Measurements from ENCODE around the gene FGD2. TPM values are rescaled to one million over a fixed set of nuclear protein-coding genes. Genes with fewer than 3 reads are reported as not detected.
A peak's percentile ranks its signal among the peaks of the same experiment; 100 is the strongest.

FGD2 gene
- total and polyA plus RNA-seq, 9 of the 15 experiments (the other 6 are each of a cell fraction or from before 2014, with no cell fraction given), result 0.09 TPM; not detected in 8

DNA sequence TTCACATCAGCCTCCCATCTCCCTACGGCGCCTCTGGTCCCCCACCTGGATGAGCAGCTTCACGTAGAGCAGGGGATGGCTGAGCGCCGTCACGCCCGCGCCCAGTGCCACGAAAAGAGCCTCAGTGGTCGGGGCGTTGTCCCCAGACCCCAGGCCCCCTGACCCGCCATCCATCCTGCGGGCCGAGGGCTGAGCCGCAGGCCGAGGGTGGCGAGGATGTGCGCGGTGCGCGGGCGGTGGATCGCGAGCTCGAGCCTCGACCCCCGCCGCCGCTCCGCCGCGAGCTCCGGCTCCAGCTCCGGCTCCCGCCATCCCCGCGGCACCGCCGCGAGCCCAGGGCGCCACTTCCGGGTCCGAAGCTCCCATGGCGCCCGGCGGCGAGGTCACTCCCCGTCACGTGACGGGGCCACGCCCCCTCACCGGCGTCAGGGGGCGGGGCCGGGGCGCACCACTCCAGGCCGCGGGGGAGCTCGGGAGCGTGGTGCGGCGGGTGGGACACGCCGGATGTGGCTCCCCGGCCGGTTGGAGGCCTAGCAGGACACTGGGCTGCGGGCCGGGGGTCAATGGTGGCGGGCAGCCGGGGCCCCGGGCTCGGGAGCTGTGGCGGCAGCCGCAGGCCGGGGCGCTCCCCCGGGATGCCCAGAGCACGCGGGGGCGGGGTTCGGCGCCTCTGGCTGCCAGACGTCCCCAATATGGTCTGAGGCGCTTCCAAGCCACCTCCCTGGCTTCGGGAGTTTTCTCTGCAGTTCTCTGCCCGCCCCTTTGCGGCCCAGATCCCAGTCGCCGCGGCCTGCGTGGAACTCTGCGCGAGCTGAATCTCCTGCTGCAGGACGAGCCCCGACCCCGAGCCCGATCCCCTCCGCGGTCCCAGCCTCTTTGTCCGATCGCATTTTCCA lies 19.4 kb upstream of the FGD2 start, which contains the start of gene MTCH1 (continued):
- TF ChIP-seq, protein P1, sequence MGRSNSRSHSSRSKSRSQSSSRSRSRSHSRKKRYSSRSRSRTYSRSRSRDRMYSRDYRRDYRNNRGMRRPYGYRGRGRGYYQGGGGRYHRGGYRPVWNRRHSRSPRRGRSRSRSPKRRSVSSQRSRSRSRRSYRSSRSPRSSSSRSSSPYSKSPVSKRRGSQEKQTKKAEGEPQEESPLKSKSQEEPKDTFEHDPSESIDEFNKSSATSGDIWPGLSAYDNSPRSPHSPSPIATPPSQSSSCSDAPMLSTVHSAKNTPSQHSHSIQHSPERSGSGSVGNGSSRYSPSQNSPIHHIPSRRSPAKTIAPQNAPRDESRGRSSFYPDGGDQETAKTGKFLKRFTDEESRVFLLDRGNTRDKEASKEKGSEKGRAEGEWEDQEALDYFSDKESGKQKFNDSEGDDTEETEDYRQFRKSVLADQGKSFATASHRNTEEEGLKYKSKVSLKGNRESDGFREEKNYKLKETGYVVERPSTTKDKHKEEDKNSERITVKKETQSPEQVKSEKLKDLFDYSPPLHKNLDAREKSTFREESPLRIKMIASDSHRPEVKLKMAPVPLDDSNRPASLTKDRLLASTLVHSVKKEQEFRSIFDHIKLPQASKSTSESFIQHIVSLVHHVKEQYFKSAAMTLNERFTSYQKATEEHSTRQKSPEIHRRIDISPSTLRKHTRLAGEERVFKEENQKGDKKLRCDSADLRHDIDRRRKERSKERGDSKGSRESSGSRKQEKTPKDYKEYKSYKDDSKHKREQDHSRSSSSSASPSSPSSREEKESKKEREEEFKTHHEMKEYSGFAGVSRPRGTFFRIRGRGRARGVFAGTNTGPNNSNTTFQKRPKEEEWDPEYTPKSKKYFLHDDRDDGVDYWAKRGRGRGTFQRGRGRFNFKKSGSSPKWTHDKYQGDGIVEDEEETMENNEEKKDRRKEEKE (IDR thresholded peaks at IDR 0.05; ENCODE audit: borderline replicate concordance in 1 of 2, control insufficient read depth in 1 of 2, low read depth in 2 of 2, low read length in 1 of 2), result peak in 1 of 2 experiments; percentile 88; a peak in 2 of 4 replicates
- TF ChIP-seq ZFP36 (IDR thresholded peaks at IDR 0.05; ENCODE audit: low read depth, low read length, partially characterized antibody), result no peak
- TF ChIP-seq, protein P2, sequence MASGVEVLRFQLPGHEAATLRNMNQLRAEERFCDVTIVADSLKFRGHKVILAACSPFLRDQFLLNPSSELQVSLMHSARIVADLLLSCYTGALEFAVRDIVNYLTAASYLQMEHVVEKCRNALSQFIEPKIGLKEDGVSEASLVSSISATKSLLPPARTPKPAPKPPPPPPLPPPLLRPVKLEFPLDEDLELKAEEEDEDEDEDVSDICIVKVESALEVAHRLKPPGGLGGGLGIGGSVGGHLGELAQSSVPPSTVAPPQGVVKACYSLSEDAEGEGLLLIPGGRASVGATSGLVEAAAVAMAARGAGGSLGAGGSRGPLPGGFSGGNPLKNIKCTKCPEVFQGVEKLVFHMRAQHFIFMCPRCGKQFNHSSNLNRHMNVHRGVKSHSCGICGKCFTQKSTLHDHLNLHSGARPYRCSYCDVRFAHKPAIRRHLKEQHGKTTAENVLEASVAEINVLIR (CRISPR knock-in tag; IDR thresholded peaks at IDR 0.05), result peak; percentile 62
- TF ChIP-seq, protein P3, sequence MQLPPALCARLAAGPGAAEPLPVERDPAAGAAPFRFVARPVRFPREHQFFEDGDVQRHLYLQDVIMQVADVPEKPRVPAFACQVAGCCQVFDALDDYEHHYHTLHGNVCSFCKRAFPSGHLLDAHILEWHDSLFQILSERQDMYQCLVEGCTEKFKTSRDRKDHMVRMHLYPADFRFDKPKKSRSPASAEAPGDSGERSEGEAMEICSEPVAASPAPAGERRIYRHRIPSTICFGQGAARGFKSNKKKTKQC (CRISPR knock-in tag; IDR thresholded peaks at IDR 0.05), result peak; percentile 6; the same call in 1 of the 2 replicates
- TF ChIP-seq, protein P4, sequence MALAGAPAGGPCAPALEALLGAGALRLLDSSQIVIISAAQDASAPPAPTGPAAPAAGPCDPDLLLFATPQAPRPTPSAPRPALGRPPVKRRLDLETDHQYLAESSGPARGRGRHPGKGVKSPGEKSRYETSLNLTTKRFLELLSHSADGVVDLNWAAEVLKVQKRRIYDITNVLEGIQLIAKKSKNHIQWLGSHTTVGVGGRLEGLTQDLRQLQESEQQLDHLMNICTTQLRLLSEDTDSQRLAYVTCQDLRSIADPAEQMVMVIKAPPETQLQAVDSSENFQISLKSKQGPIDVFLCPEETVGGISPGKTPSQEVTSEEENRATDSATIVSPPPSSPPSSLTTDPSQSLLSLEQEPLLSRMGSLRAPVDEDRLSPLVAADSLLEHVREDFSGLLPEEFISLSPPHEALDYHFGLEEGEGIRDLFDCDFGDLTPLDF (CRISPR knock-in tag; IDR thresholded peaks at IDR 0.05), result no peak; the same call in 1 of the 2 replicates
- no peak for TF ChIP-seq RFX1 (IDR thresholded peaks at IDR 0.05)
- peak; percentile 95 for TF ChIP-seq JUND (IDR thresholded peaks at IDR 0.05; ENCODE audit: borderline replicate concordance, low read depth, low read length)
- TF ChIP-seq JUND (tag; IDR thresholded peaks at IDR 0.05; ENCODE audit: borderline replicate concordance, low read depth, low read length), result peak; percentile 10; the same call in 1 of the 3 replicates
- TF ChIP-seq OTX1 (CRISPR knock-in tag; IDR thresholded peaks at IDR 0.05), result peak; percentile 83
- peak; percentile 59; the same call in 1 of the 2 replicates for TF ChIP-seq ZNF212 (CRISPR knock-in tag; IDR thresholded peaks at IDR 0.05)
- TF ChIP-seq TOE1 (IDR thresholded peaks at IDR 0.05; ENCODE audit: borderline replicate concordance), result peak; percentile 97; the same call in 1 of the 2 replicates
- no peak for TF ChIP-seq TOE1 (CRISPR knock-in tag; IDR thresholded peaks at IDR 0.05; ENCODE audit: borderline replicate concordance, low read depth)
- no peak for TF ChIP-seq FOXM1 (IDR thresholded peaks at IDR 0.05; ENCODE audit: low read depth)
- peak; percentile 91 for TF ChIP-seq FOXM1 (CRISPR knock-in tag; IDR thresholded peaks at IDR 0.05; ENCODE audit: low read depth)
- TF ChIP-seq, protein P5, sequence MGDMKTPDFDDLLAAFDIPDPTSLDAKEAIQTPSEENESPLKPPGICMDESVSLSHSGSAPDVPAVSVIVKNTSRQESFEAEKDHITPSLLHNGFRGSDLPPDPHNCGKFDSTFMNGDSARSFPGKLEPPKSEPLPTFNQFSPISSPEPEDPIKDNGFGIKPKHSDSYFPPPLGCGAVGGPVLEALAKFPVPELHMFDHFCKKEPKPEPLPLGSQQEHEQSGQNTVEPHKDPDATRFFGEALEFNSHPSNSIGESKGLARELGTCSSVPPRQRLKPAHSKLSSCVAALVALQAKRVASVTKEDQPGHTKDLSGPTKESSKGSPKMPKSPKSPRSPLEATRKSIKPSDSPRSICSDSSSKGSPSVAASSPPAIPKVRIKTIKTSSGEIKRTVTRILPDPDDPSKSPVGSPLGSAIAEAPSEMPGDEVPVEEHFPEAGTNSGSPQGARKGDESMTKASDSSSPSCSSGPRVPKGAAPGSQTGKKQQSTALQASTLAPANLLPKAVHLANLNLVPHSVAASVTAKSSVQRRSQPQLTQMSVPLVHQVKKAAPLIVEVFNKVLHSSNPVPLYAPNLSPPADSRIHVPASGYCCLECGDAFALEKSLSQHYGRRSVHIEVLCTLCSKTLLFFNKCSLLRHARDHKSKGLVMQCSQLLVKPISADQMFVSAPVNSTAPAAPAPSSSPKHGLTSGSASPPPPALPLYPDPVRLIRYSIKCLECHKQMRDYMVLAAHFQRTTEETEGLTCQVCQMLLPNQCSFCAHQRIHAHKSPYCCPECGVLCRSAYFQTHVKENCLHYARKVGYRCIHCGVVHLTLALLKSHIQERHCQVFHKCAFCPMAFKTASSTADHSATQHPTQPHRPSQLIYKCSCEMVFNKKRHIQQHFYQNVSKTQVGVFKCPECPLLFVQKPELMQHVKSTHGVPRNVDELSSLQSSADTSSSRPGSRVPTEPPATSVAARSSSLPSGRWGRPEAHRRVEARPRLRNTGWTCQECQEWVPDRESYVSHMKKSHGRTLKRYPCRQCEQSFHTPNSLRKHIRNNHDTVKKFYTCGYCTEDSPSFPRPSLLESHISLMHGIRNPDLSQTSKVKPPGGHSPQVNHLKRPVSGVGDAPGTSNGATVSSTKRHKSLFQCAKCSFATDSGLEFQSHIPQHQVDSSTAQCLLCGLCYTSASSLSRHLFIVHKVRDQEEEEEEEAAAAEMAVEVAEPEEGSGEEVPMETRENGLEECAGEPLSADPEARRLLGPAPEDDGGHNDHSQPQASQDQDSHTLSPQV (IDR thresholded peaks at IDR 0.05), result peak; percentile 70
